ENCODE results near the gene NDUFAF3.

The NDUFAF3 gene

DNA sequence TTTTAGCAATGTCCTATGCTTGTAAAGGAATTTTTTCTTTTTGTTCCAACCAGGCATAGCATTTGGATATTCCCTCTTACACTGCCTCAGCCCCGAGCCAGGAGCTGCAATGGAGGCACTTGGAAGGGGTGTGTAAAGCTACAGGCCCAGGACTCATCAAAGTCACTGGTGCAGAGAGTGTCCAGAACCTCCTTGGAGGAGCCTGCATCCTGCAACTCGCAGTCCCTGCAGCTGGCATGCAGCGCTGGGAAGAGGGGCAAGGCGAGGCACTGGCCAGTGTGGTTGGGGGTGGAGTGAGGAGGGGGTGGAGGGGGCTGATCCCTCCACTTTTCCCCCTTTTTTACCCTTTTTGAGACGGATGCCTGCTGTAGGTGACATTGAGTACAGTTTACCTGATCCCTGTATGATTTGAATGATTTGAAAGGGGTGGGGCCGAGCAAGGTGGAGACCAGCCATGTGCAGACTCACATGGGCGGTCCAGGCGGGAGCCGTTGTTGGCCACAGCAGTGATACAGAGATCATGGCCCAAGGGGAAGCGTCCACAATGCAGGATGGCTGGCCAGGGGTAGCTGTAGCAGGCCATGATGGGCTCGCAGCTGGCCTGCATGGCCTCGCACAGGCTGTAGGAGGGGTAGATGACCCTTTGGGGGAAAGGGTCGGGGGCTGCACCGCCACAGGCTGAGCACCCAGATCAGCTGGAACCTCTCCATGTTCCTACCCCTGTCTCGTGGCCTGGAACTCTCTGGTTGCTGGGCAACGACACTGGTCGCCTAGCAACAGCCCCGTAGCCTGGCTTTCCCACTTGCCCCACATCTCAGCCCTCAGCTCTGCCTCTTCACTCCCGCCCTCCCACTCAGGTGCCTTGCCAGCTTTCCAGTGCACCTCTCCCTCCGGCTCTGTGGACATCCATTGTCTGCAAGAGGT lies 23.9 kb upstream of the NDUFAF3 start:
- Histone ChIP-seq H3K27me3 (ENCODE audit: insufficient read depth, poor library complexity, severe bottlenecking) (no peaks in the 10 kb centered on the region), H3K36me3 (ENCODE audit: low read depth) (no peaks in the 10 kb centered on the region), H3K27ac (ENCODE audit: poor library complexity, severe bottlenecking) (no peak overlapping the region), H3K4me1 (ENCODE audit: insufficient read depth, poor library complexity, severe bottlenecking) (no peaks in the 10 kb centered on the region), H3K9me3 (ENCODE audit: severe bottlenecking) (no peaks in the 10 kb centered on the region), H3K4me3 (ENCODE audit: severe bottlenecking) (no peak overlapping the region)
- ATAC-seq (ENCODE audit: low read depth) (no peak), DNase-seq (ENCODE audit: low spot score) (no peak)
- TF ChIP-seq, protein P1, sequence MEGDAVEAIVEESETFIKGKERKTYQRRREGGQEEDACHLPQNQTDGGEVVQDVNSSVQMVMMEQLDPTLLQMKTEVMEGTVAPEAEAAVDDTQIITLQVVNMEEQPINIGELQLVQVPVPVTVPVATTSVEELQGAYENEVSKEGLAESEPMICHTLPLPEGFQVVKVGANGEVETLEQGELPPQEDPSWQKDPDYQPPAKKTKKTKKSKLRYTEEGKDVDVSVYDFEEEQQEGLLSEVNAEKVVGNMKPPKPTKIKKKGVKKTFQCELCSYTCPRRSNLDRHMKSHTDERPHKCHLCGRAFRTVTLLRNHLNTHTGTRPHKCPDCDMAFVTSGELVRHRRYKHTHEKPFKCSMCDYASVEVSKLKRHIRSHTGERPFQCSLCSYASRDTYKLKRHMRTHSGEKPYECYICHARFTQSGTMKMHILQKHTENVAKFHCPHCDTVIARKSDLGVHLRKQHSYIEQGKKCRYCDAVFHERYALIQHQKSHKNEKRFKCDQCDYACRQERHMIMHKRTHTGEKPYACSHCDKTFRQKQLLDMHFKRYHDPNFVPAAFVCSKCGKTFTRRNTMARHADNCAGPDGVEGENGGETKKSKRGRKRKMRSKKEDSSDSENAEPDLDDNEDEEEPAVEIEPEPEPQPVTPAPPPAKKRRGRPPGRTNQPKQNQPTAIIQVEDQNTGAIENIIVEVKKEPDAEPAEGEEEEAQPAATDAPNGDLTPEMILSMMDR (IDR thresholded peaks at IDR 0.05; ENCODE audit: poor library complexity, severe bottlenecking) = no peak

DNA sequence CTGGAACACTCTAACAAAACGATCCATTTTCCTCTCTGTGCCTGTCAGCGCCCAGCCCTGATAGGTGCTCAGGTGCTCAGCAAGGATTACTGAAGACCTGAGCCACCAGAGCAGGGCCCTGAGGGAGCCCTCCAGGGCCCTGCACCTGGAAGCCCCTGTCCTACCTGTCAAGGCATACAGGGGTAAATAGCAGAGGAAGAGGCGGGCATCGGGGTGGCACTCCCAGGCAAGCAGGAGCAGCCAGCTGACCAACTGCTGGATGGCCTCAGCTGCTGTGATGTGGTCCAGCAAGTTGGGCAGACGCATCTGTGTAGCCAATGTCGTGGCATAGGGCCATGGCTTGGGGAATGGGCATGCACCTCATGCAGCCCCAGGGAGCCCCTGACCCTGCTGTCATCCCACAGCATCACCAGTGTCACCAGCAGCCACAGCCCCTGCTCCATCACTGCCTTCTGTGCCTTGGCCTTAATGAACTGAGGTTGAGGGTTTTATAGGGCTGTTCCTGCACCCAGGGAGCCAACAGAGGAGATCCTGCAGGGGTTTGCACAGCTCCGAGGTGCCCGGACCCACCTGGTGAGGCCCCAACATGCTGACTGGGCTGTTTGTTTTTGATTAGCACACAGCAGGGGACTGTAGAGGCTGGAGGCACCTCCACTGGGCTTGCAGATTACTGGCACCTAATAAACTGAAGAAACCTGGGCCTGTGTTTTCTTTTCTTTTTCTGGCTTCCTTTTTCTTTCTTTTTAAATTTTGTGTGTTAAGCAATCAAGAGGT lies 22.6 kb upstream of the NDUFAF3 start:
- Histone ChIP-seq H3K4me1 (ENCODE audit: insufficient read depth, poor library complexity, severe bottlenecking) (no peaks in the 10 kb centered on the region), H3K9me3 (ENCODE audit: severe bottlenecking) (no peaks in the 10 kb centered on the region), H3K27me3 (ENCODE audit: insufficient read depth, poor library complexity, severe bottlenecking) (no peaks in the 10 kb centered on the region), H3K27ac (ENCODE audit: poor library complexity, severe bottlenecking) (no peak overlapping the region), H3K4me3 (ENCODE audit: severe bottlenecking) (no peak overlapping the region), H3K36me3 (ENCODE audit: low read depth) (no peaks in the 10 kb centered on the region)
- DNase-seq (ENCODE audit: low spot score) (no peak), ATAC-seq (ENCODE audit: low read depth) (no peak)
- TF ChIP-seq, protein P1 (IDR thresholded peaks at IDR 0.05; ENCODE audit: poor library complexity, severe bottlenecking) = no peak

DNA sequence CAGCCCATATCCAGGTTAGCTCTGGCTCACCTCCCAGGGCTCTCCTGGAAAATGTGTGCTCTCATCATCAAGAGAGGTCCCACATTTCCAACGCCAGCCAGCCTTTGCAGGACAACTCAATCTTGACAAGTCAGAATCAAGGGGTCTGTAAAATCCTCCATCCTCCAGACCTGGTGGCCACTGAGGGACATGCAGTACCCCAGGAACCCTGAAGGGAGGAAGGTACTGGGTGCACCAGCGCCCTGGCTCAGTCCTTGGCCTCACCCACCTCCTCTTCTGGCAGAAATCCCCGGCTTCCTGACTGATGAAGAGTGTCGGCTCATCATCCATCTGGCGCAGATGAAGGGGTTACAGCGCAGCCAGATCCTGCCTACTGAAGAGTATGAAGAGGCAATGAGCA lies 20.8 kb upstream of the NDUFAF3 start:
- Histone ChIP-seq H3K9me3 (ENCODE audit: severe bottlenecking) (no peaks in the 10 kb centered on the region), H3K4me1 (ENCODE audit: insufficient read depth, poor library complexity, severe bottlenecking) (no peaks in the 10 kb centered on the region), H3K36me3 (ENCODE audit: low read depth) (no peaks in the 10 kb centered on the region), H3K27me3 (ENCODE audit: insufficient read depth, poor library complexity, severe bottlenecking) (no peaks in the 10 kb centered on the region), H3K4me3 (ENCODE audit: severe bottlenecking) (no peak overlapping the region), H3K27ac (ENCODE audit: poor library complexity, severe bottlenecking) (no peak overlapping the region)
- TF ChIP-seq, protein P1 (IDR thresholded peaks at IDR 0.05; ENCODE audit: poor library complexity, severe bottlenecking) = no peak
- DNase-seq (ENCODE audit: low spot score) (no peak), ATAC-seq (ENCODE audit: low read depth) (no peak)

DNA sequence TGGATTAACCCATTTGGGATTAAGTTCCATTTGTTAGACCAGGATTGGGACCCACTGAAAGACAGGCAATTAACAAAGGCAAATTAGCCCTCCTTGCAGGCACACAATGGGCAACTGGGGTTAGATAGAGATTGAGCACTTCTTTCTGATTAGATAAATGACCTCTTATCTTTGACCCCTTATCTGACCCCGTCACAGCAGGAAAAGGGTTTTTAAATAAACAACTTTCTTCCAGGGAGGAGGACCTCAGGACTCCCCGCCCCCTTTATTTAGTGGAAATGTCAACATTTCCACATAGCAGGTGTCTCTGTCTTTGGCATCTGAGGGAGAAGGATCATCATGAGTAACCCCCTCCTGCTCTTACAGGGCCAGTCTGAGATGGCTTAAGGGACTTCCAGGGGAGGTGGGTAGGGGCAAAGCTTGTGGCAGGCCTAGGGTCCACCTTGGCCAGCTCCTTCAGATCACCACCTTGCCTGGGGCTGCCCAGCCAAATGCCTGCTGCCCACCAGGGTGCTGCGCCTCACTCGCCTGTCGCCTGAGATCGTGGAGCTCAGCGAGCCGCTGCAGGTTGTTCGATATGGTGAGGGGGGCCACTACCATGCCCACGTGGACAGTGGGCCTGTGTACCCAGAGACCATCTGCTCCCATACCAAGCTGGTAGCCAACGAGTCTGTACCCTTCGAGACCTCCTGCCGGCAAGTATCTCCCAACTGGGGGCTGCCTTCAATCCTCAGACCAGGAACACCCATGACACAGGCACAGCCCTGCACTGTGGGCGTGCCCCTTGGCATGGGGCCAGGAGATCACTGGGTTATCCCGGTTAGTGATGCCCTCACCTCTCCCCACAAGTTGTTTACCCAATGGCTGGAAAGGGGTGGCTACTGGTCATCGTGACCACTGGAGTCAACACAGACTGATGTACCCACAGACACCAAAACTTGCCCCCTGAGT lies 17.3 kb upstream of the NDUFAF3 start:
- peaks cover 7% of the 10 kb centered on the region for H3K36me3 ChIP-seq (ENCODE audit: low read depth)
- H3K4me1 ChIP-seq (ENCODE audit: insufficient read depth, poor library complexity, severe bottlenecking) = no peaks in the 10 kb centered on the region
- DNase-seq (ENCODE audit: low spot score) (no peak), ATAC-seq (ENCODE audit: low read depth) (no peak)
- H3K27me3 ChIP-seq (ENCODE audit: insufficient read depth, poor library complexity, severe bottlenecking) = no peaks in the 10 kb centered on the region
- no peaks in the 10 kb centered on the region for H3K9me3 ChIP-seq (ENCODE audit: severe bottlenecking)
- TF ChIP-seq, protein P1 (IDR thresholded peaks at IDR 0.05; ENCODE audit: poor library complexity, severe bottlenecking) = no peak
- no peak overlapping the region for H3K27ac ChIP-seq (ENCODE audit: poor library complexity, severe bottlenecking)
- H3K4me3 ChIP-seq (ENCODE audit: severe bottlenecking) = no peak overlapping the region
